ENCODE measurements around the gene TNFRSF6B. TPM values are rescaled to one million over a fixed set of nuclear protein-coding genes. Genes with fewer than 3 reads are reported as not detected.
A peak's percentile ranks its signal among the peaks of the same experiment; 100 is the strongest.

TNFRSF6B gene
- total and polyA plus RNA-seq, 2 of the 4 experiments (the other 2 are of a cell fraction): 1.3 to 11.0 TPM

DNA sequence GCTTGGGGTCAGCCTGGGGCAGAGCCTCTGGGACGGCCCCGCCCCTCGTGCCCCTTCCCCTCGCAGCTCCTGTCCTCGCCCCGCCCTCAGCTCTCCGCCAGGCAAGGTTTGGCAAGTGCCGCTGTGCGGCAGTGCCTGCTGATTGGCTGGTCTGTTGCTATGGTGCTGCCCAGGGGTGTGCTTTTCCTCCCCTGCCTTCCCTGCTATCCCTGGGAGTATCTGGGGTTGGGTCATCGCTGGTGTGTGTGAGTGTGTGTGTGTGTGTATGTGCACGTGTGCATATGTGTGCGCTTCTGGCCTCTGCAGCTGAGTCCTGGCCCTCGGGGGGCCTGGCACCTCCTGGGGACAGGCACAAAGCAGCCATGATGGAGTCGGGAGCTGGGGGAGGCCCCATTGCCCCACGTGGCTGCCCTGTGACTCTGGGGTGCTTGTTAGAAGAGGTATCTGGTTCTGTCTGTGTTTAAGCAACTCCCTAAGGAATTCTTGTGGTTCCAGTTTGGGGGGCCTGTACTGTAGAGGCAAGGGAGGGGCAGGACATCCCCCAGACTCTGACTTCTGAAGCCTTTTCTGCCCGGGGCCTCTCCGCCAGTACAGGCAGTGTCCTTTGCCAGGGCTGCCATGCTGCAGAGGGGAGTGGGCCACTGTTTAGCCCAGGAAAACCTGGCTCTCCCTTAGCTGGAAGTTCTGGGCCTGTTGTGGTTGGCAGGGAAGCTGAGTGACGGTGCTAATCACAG lies 31.4 kb upstream of the TNFRSF6B start:
- no peak overlapping the region for H4K5ac ChIP-seq (ENCODE audit: low read depth, low read length)
- 0 out of 2 replicates have a peak, but pooled peaks have one; percentile 49 for TF ChIP-seq RFX5 (IDR thresholded peaks at IDR 0.05; ENCODE audit: low read depth, low read length)
- TF ChIP-seq POLR2A (IDR thresholded peaks at IDR 0.05; ENCODE audit: low read depth, low read length): no peak
- H3K56ac ChIP-seq (ENCODE audit: extremely low read depth, insufficient read depth, low read length): no peak overlapping the region
- ATAC-seq (ENCODE audit: low read depth) (peak; percentile 72), DNase-seq (no peak)
- no peak overlapping the region for H2AK5ac ChIP-seq (ENCODE audit: low read depth, low read length)
- no peak overlapping the region for H2BK15ac ChIP-seq (ENCODE audit: low read depth, low read length)
- H3K4me2 ChIP-seq (ENCODE audit: low read depth, low read length): no peak overlapping the region
- no peak overlapping the region for H3K27ac ChIP-seq (ENCODE audit: insufficient read depth, low read length)
- H3K4me3 ChIP-seq (ENCODE audit: insufficient read depth, low read depth, low read length): no peak overlapping the region
- peaks cover 7 to 39% of the 10 kb centered on the region in 2 experiments for H3K79me1 ChIP-seq (ENCODE audit: low read depth in 1 of 2, low read length in 2 of 2)
- H3K14ac ChIP-seq (replicated peaks; ENCODE audit: low read depth, low read length): no peak overlapping the region
- H3K4ac ChIP-seq (ENCODE audit: low read depth, low read length): no peak overlapping the region
- ChIA-PET CTCF (no interaction called here), POLR2A (ENCODE audit: unreplicated experiment) (no interaction called here)
- whole genome bisulfite sequencing, 2 experiments (ENCODE audit: extremely low coverage in 2 of 2, insufficient read length in 1 of 2): 70% methylated on average over 8 of the region's 18 CpGs; no CpG with 5 or more reads in 1 of the 2 experiments
- intact Hi-C loops (cut with micrococcal nuclease) (no loop called here), dilution Hi-C loops (cut with HindIII; ENCODE audit: low sequenced_read_pairs, unreplicated experiment) (no loop called here), in situ Hi-C loops (cut with MboI; ENCODE audit: low sequenced_read_pairs) (no loop called here)
- no peak overlapping the region for H2BK120ac ChIP-seq (ENCODE audit: low read depth, low read length)
- no peak overlapping the region for H2BK20ac ChIP-seq (ENCODE audit: low read depth, low read length)
- H3K36me3 ChIP-seq (ENCODE audit: control insufficient read depth, insufficient read depth, low read length): peaks cover 61% of the 10 kb centered on the region
- no peaks in the 10 kb centered on the region; the same call in 1 of the 2 replicates for H3K4me1 ChIP-seq (ENCODE audit: control insufficient read depth, insufficient read depth, low read length)
- H2AFZ ChIP-seq (replicated peaks; ENCODE audit: low read length, poor library complexity): no peak overlapping the region
- H2BK5ac ChIP-seq (ENCODE audit: low read depth, low read length, poor library complexity, severe bottlenecking): no peak overlapping the region
- H4K8ac ChIP-seq (ENCODE audit: low read depth in 2 of 2, low read length in 2 of 2): no peak overlapping the region
- H4K20me1 ChIP-seq (ENCODE audit: insufficient read depth, low read length): no peaks in the 10 kb centered on the region
- no TSS peak for BruUV-seq (replicated peaks)
- H2AK9ac ChIP-seq (replicated peaks; ENCODE audit: low read depth, low read length, poor library complexity): no peak overlapping the region
- H3K9ac ChIP-seq (ENCODE audit: low read depth, low read length): no peak overlapping the region
- H3K23ac ChIP-seq (ENCODE audit: low read depth, low read length): no peak overlapping the region
- H3K27me3 ChIP-seq (ENCODE audit: control insufficient read depth, insufficient read depth, low read length): no peaks in the 10 kb centered on the region
- H4K91ac ChIP-seq (ENCODE audit: insufficient read depth, low read depth, low read length): no peak overlapping the region
- H3K9me1 ChIP-seq (ENCODE audit: insufficient read depth, low read length): no peaks in the 10 kb centered on the region
- H3K9me3 ChIP-seq (ENCODE audit: control insufficient read depth, insufficient read depth, low read length): no peaks in the 10 kb centered on the region
- no peak overlapping the region for H3K18ac ChIP-seq (ENCODE audit: low read depth, low read length)
